ENCODE measurements around the gene DCAF7. TPM values are rescaled to one million over a fixed set of nuclear protein-coding genes. Genes with fewer than 3 reads are reported as not detected.

The DCAF7 gene
- total RNA-seq, 4 donors from 2014 or later, result 16.5 to 34.1 (median 22.0) TPM

- no peak for ATAC-seq
- DNase-seq, result no peak
- Histone ChIP-seq H3K4me1 (no peaks in the 10 kb centered on the region), H3K27me3 (no peaks in the 10 kb centered on the region), H3K36me3 (peaks cover 0 to 25% of the 10 kb centered on the region in 2 donors), H3K4me3 (no peak overlapping the region), H3K9me3 (no peaks in the 10 kb centered on the region), H3K27ac (no peak overlapping the region)
- TF ChIP-seq POLR2A (IDR thresholded peaks at IDR 0.05), result no peak
- TF ChIP-seq, protein P1, sequence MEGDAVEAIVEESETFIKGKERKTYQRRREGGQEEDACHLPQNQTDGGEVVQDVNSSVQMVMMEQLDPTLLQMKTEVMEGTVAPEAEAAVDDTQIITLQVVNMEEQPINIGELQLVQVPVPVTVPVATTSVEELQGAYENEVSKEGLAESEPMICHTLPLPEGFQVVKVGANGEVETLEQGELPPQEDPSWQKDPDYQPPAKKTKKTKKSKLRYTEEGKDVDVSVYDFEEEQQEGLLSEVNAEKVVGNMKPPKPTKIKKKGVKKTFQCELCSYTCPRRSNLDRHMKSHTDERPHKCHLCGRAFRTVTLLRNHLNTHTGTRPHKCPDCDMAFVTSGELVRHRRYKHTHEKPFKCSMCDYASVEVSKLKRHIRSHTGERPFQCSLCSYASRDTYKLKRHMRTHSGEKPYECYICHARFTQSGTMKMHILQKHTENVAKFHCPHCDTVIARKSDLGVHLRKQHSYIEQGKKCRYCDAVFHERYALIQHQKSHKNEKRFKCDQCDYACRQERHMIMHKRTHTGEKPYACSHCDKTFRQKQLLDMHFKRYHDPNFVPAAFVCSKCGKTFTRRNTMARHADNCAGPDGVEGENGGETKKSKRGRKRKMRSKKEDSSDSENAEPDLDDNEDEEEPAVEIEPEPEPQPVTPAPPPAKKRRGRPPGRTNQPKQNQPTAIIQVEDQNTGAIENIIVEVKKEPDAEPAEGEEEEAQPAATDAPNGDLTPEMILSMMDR (IDR thresholded peaks at IDR 0.05 in 4 of 5, conservative IDR thresholded peaks at IDR 0.05 in 1 of 5), result no peak
- intact Hi-C loops (cut with DNase I; ENCODE audit: low total_unique reads) (no loop called here), in situ Hi-C loops (cut with MboI; ENCODE audit: low sequenced_read_pairs in 4 of 4) (no loop called here)
Measured at GRCh38 chr17:63578769-63579111, 28.5 kb downstream of the DCAF7 start.

- Histone ChIP-seq H3K9me3 (no peaks in the 10 kb centered on the region), H3K4me1 (no peaks in the 10 kb centered on the region), H3K27ac (no peak overlapping the region), H3K36me3 (peaks cover 0 to 34% of the 10 kb centered on the region in 2 donors), H3K4me3 (no peak overlapping the region), H3K27me3 (no peaks in the 10 kb centered on the region)
- intact Hi-C loops (cut with DNase I; ENCODE audit: low total_unique reads), result no loop called here
- TF ChIP-seq POLR2A (IDR thresholded peaks at IDR 0.05), result no peak
- TF ChIP-seq, protein P1 (IDR thresholded peaks at IDR 0.05 in 4 of 5, conservative IDR thresholded peaks at IDR 0.05 in 1 of 5), result no peak
- in situ Hi-C loops (cut with MboI; ENCODE audit: low sequenced_read_pairs in 4 of 4), result no loop called here
- no peak for DNase-seq
- ATAC-seq, result no peak
Measured at GRCh38 chr17:63579633-63580032, 29.4 kb downstream of the DCAF7 start.

GRCh38 chr17:63587770-63588169 lies 37.5 kb downstream of the DCAF7 start:
- Histone ChIP-seq H3K27ac (no peak overlapping the region), H3K4me3 (no peak overlapping the region), H3K36me3 (peaks cover 3 to 73% of the 10 kb centered on the region in 2 donors), H3K4me1 (no peaks in the 10 kb centered on the region), H3K9me3 (no peaks in the 10 kb centered on the region), H3K27me3 (no peaks in the 10 kb centered on the region)
- DNase-seq (no peak), ATAC-seq (no peak)
- in situ Hi-C loops (cut with MboI; ENCODE audit: low sequenced_read_pairs in 4 of 4), result no loop called here
- intact Hi-C loops (cut with DNase I; ENCODE audit: low total_unique reads), result no loop called here
- TF ChIP-seq POLR2A (IDR thresholded peaks at IDR 0.05), result no peak

GRCh38 chr17:63588797-63589196 lies 38.5 kb downstream of the DCAF7 start:
- no peaks in the 10 kb centered on the region for H3K27me3 ChIP-seq
- no peak for DNase-seq
- H3K9me3 ChIP-seq, result no peaks in the 10 kb centered on the region
- intact Hi-C loops (cut with DNase I; ENCODE audit: low total_unique reads), result no loop called here
- ATAC-seq, result no peak
- H3K36me3 ChIP-seq, result peaks cover 3 to 64% of the 10 kb centered on the region in 2 donors
- H3K27ac ChIP-seq, result no peak overlapping the region
- TF ChIP-seq, protein P1 (IDR thresholded peaks at IDR 0.05 in 4 of 5, conservative IDR thresholded peaks at IDR 0.05 in 1 of 5), result no peak
- TF ChIP-seq POLR2A (IDR thresholded peaks at IDR 0.05), result no peak
- in situ Hi-C loops (cut with MboI; ENCODE audit: low sequenced_read_pairs in 4 of 4), result no loop called here
- H3K4me1 ChIP-seq, result no peaks in the 10 kb centered on the region
- H3K4me3 ChIP-seq, result no peak overlapping the region

DNA sequence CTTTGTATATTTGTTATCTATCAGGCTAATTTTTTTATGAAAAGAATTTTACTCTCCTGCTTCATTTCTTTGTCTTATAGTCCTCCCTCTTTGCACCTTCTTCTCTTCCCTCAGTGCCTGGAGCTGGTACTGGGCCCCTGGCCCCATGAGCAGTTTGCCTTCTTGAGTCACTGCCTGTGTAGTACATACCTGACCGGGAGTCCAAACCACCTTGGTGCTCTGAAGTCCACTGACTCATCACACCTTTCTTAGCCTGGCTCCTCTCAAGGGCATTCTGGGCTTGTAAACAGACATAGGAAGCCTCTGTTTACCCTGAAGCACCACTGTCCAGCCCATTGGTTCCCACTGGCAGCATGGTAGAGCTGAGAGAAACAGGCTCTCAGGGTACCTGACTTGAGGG lies 39.4 kb downstream of the DCAF7 start:
- no peaks in the 10 kb centered on the region for H3K9me3 ChIP-seq
- TF ChIP-seq, protein P1 (IDR thresholded peaks at IDR 0.05 in 4 of 5, conservative IDR thresholded peaks at IDR 0.05 in 1 of 5), result no peak
- DNase-seq (no peak), ATAC-seq (no peak)
- peaks cover 3 to 55% of the 10 kb centered on the region in 2 donors for H3K36me3 ChIP-seq
- in situ Hi-C loops (cut with MboI; ENCODE audit: low sequenced_read_pairs in 4 of 4), result no loop called here
- H3K27ac ChIP-seq, result no peak overlapping the region
- no peaks in the 10 kb centered on the region for H3K4me1 ChIP-seq
- no peak overlapping the region for H3K4me3 ChIP-seq
- intact Hi-C loops (cut with DNase I; ENCODE audit: low total_unique reads), result no loop called here
- no peaks in the 10 kb centered on the region for H3K27me3 ChIP-seq

Measured in gastrocnemius medialis (tissue), 4 donors.